GM21381 (cell line): Measurements from ENCODE around the gene ALK.

ENCODE experiments used
- ATAC-seq: cut with Tn5 transposase; IDR thresholded peaks from one replicate; pipeline ENCODE4 v1.9.1; 2021; ENCODE audit warnings: mild to moderate bottlenecking, moderate library complexity; ENCODE audit not compliant: unreplicated experiment

Gene ALK

DNA sequence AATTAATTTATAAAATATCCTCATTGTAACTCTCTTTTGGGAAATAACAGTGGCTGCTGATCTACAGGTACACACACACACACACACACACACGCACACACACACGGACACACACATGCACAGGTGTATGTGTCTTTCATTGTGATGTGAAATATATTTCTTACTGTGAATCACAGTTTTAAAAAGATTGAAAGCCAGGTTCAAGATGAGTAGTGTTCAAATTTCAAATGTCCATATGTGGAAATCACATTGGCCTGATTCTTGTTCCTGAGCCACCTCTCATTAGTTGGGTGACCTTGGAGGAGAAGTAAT lies 372.4 kb downstream of the ALK start:
- ATAC-seq: no peak

DNA sequence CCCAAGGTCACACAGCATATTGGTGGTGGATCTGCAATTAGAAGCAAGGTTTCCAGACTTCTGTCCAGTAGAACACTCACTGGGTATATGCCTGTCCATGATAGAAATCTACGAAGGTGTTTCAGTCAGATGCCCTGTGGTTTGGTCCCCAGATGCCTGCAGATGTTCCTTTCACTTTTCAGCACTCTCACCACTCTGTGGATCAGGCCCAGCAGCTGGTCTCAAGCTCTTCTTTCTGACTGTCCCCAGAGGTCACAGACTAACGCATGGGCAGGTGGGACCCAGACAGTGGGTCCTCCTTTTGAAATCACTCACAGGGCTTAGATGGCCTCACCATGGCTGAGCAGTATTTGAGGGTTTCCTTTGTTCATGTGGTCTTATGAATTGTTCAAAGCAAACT lies 376.5 kb downstream of the ALK start:
- no peak for ATAC-seq

DNA sequence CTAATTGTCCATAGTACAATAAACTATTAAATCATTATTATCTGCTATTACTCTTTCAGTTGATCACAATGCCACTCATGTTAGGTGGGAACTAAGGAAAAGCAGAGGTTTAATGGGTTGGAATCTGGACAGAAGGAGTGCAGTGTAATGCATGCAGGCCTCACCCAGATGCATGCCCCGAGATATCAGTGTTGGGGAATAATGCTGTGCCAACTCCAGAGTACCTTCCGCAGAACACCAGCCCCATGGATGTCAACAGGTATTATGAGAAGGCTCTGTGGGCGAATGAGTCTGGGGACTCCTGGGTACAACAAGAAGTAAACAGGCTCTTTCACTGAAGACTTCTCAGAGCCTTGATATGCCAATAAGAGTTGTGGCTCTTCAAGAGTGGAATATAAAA lies 377.4 kb downstream of the ALK start:
- no peak for ATAC-seq

DNA sequence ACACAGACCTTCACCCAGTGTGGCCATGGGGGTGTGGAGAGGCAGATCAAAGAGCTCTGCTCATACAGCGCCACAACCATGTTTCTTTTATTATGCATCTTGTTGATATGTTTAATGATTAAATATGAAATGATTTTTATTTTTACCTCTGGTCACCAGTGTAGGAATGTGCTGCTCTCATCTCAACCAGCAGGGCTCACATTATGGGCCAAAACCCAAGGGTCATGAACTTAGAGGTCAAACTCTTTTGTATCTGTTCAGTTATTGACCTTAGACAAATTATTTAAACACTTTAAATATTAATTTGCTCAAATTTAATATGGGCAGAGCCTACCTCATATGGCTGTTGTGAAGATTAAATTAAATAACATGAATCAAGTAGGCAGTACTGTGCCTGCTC lies 386.2 kb downstream of the ALK start:
- no peak for ATAC-seq

DNA sequence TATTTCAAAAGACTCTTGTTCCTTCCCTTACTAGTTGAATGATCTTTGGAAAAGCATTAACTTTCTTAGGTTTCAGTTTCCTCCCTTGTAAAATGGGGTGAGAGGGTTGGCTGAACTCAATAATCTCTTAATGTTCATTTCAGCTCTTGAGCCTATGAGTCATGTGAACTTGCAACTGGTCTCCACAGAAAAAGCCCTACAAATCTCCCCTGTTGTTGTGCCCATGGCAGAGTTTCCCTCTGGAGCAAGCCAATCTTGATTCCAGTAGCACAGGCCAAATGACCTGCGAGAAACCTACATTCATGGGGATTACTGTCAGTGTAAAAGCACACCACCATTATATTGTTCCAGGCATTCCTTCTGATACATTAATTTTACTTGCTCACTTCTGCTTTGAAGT lies 388.9 kb downstream of the ALK start:
- no peak for ATAC-seq

DNA sequence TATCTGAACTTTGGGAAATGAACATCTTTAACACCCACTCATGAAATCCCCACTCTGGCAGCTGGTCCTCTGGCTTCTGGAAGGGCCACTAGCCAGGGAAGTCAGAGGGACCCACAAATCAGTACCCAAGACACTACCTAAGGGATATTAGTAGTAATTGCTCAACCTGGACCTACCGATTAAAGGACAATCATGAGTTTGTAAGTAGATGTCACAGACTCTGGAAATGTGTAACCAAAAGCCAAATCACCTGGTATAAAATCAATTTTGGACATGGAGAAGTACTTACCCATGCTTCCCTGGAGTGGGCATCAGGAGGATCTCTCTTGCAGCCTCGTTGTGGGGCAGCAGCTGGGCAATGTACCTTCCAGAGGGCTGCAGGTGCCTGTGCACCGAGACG lies 389.8 kb downstream of the ALK start:
- ATAC-seq: no peak

DNA sequence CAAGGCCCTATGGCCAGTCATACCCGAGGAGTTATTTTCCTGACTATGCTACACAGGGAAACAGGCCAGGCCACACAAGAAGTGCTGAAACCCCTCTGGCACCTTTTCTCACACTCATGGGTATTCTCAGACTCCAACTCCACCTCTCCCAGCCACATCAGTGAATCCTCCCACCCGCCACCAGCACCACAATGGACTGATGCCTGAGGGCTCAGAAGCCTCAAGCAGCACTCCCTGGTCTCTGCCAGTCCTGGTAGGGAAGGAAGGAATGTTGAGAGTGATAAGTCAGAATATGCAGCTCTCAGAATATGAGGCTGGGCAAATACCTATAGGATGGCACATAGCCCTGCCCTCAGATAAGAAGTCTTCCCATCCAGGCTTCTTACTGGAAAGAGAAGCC lies 391.1 kb downstream of the ALK start:
- ATAC-seq: no peak

DNA sequence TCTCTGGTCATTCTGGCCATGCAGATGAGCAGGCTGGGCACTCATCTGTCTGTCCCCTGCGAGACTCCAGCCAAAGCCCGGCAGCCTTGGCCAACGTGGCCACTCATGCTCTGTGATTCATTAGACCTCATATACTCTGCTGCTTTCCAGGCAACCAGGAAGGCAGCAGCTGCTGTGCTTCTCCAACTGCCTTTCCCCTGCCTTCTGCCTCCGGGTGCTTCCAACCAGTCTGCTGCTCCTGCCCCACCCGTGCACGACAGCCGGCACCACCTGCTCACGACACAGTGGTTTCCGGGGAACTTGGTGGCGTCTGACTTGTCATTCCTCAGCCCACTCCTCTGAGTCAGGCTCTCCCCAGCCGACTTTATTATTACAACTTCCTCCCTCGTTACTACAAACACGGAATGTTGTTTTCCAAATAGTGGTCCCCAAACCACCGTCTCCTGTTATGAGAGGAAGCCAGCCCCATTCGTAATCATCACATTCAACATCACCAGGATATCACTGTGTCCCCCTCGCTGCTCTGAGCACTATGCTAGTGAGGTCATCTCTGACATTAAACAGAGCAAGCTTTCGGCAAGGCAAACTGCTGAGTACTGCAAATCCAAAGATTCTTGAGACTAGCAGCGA lies 392.4 kb downstream of the ALK start:
- no peak for ATAC-seq

DNA sequence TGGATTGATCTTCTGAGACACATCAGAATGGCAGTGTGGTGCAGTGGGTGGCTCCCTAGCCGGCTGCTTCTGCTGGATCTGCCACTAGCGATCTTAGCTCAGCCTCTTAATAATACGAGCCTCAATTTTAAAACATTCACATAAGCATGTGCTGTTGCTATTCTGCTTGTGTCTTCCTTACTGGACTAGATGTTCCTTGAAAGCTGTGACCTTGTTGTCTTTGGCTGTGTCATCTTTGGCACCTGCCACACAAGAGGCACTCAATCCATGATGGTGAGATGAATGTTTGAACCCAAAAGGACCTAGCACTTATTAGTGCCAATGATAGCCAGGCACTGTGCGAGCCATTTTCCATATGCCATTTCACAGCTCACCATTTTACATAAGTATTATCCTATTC lies 393.0 kb downstream of the ALK start:
- no peak for ATAC-seq

DNA sequence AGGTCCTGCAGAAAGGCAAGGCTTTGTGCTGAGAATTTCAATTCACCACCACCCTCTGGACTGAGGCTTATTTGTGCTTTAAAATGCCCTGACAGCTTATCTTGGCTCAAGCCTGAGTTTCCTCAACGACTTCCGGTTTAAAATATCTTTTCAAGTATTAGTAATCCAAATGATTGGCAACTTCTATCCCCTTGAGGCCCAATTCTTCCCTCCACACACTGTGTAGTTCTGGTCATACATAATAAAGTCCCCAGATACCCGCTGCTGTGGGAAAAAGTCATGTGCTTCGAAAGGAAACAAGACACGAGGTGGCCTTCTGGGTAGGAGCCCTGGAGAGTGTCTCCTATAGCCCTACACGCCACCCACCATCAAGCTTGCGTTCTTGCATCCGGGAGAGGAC lies 393.4 kb downstream of the ALK start:
- ATAC-seq: no peak

DNA sequence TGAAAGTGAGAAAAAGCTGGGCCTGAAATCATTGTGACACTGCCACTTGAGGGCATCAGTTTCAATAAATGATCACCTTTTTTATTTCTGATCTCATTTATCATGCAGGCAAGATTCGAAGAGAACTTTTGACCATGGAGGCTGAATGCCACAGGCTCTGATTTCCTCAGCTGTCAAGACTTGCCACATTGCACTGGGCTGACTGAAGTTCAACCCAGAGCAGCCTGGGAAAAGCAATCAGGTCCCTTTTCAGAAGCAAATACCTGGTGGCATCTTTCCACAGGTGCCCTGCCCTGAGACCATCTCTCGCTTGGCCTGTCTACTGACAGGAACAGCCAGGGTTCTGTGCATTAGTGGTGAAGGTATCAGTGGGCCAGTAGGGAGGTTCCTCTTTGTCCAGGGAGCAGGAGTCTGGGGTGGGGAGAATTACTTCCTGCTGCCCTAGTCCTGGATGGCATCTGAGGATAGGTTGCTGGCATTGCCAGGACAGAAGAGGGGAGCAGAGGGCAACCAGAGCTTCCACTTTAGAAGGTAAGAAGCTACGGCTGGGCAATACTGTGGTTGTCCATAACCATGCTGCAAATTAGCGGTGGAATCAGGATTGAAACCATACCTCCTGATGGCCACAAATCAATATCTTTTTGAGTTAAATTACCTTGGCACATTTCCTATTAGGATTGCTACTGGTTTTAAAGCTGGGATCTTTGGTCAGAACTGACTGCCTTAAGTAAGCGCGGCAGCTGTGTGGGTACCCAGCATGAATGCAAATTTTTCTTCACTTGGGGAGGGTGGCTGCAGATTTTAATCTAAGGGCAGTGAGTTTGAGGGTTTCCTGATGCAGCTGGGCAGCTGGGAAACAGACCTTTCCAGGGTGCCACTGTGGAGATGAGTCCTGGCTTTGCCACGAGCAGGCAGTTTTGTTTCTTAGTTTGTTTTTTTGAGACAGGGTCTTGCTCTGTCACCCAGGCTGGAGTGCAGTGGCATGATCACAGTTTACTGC lies 394.5 kb downstream of the ALK start:
- ATAC-seq: no peak

DNA sequence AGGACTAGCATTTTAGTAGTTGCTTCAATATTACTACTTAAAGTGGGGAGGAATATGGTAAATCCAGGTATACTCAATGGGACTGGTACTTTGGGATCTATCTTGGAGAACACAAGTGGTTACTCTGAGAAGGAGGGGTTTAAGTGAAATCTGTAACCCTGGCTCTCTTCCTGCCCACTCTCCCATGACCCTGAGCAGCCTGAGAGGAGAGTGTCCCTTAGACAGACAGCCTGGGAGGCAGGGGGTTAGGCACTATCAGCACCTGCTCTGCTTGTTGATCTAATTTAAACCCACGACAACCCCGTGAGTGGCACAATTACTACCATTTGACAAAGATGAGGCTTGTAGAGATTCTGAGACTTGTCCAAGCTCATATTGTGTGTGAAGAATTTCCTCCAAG lies 395.5 kb downstream of the ALK start:
- ATAC-seq: no peak

DNA sequence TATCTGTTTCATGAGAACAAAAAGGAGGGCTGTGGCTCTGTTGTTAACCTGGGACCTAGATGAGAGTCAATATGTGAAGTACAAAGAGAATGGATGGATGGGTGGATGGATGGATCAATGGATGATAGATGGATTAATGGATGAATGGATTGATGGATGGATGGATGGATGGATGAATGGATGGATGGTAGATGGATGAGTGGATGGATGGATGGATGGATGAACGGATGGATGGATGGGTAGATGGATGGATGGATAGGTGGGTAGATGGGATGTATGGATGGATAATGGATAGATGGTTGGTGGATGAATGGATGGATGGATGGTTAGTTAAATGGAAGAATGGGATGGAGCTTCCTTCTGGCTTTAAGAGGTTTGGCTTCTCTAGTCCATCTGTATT lies 396.7 kb downstream of the ALK start:
- ATAC-seq: no peak

DNA sequence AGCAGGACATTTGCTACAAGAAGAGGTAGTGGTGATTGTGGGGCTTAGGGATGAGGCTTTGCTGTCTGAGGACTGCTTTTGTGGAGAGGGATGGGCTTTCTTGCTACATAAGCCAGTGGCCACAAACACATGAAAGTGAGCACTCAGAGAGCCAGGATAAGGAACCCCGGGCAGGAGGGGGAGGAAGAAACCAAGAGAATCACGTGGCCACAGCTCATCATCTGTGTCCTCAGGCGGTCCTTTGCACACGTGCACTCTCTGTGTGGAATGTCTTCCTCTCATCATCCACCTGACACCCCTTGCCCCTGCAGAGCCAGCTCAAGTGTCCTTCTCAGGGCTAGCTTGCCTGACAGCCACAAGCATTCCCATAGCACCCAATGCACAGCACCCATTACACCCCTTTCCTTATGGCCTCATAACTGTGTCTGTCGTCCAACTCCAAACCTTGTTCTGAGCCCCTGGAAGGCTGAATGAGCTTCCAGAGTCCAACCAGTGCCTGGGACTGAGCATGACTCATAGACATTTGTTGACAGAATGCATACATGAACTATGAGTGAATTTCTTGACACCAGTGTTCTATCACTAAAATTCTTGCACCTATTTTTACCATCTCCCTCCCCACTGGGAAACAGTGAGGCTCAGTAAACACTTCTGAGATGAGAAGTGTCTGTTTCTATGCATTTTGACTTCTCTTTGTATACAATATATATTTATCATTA lies 398.3 kb downstream of the ALK start:
- no peak for ATAC-seq

DNA sequence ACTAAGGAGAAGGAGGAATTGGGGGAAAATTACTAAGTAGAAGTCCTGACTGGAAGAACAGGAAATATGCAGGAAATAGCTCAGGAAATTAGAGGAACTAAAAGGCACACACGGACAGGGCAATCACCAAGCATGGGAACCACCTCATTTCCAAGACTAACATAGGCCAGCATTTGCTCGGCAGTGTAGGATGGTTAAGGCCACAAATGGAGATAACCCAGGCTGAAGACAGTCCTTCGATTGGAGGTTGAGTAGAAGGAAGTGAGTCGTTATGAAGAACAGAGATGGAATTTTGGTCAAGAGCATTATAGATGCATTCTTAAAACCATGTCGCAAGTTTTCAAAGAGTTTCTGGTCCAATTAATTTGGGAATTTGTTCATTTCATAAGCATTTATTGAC lies 401.4 kb downstream of the ALK start:
- ATAC-seq: no peak

DNA sequence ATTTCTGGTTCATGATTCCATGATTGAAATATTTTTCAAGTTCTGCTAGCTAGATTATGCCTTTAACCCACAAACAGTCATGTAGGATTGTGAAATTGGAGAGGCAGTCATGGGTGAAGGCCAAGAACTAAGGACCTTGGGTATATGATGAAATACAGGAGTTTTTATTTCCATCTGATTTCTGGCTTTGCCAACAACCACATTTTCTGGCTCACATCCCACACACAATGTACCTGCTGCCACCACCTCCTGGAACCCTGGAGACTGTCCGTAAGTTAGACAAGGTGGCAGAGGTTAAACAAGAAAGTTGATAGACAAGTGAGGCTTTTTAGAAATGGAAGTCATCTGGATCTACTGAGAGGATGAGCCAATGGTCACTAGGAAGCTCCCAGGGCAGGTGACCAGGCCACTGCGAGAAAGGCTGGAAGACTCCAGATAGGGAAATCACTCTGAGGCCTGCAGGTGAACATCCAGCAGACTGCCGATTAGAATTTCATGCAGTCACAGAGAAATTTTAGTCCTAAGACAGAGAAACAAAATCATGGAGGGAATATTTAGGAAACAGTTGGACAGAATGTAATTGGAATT lies 402.0 kb downstream of the ALK start:
- ATAC-seq: no peak

DNA sequence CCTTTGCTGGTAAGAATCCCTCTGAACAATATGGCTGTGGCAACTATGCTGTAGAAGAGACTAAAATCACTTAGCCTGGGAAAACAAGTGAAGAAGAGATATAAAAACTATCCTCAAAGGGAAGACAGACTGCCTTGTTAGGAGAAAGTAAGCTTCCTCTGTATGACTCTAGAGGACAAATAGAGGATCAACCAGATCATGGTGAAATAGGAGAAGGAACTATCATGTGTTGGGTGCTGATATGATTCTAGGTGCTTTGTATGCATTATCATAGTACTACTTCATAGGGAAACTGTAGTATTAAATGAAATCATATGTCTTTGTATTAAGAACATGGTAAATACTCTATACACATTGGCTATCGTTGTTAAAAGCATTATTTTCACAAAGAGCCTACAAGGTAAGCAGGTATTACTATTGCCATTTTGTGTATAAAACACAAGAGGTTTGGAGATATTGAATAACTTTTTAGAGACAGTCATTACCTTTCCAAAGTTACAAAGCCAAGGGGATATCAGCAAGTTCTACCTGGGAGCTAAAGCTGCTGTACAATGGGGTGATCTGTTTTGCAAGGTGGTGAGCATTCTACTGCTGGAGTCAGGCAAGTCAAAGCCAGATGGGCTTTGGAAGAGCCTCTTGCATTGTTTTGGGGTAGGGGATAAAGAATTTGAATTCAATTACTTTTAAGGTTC lies 402.6 kb downstream of the ALK start:
- no peak for ATAC-seq

DNA sequence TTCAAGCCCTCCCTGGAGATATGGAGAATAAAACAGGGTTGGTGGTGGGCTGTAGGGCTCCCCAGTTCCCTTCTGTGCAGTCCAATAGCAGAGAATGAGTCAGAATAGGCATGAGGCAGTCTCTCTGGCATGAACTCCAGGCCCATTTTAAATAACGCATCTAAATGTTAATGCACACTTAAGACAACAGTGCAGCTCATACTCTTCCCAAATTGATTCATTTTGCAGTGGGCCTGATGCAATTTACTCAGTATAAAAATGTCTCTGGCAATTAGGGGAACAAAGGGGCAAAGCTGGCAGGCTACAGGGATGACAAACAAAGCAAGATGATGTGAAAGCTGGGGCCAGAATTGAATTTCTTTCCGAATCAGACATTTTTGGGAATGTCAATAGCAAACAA lies 403.4 kb downstream of the ALK start:
- no peak for ATAC-seq

DNA sequence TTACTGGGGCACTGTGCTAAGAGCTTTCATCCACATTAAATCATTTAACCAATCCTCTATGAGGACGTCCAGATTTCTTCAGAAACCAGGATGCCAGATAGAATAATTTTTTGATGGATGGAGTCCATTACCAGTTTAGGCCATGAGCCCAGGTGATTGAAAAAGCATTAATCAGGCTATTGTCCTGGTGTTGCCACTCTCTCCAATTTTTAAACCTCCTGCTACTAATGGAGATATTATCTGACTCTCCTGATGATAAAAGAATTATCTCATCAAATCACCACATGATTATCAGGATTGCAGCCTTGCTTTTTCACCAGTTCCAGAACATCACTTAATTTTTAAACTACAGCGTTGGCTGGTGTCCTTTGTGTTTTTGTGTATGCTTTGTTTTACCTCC lies 404.0 kb downstream of the ALK start:
- ATAC-seq: no peak

DNA sequence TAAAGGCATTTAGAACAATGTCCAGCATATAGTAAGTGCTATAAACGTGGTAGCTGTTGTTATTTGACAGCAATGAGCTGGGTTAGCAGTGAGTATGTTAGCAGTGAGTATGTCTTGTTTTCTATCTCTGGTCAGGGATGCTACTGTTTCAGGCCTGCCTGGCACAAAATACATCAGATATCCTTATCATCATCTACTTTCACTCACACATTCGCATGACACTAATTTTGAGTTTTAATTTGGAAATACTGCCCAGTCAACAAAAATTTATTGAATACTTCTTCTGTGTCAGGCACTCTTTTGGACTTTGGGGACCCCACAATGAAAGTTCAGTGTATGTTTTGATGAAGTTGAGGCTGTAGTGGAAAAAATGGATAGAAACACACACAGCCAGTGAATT lies 404.6 kb downstream of the ALK start:
- ATAC-seq: no peak

DNA sequence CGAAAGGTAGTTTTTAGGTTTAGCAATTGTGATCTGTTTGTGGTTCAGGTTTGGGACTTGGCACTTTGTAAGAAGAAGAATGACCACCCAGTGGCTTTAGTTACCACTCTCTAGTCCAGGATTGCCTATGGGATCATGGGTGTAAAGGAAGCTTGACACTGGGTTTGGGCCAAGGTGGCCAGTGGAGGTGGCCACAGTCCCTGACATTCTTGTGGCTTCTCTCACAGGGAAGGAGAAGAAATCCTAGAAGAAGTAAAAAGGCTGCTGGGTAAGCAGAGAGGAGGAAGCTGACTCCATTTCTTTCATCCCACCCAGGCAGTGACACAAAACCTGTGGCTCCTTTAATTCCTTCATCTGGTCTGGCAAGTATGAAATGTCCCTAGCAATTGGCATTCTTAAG lies 411.5 kb downstream of the ALK start:
- no peak for ATAC-seq
